NCI-H1417 (cell line): Measurements from ENCODE around the gene HBP1.
"Not testable (repeated sequence)": the region's sequence is repeated elsewhere in the genome, so short reads cannot be mapped to it uniquely, and the experiment has no call there.

Experiments used
- DNase-seq, 3 experiments: peaks; one replicate each; lab custom pipeline; 2025; lab: John Stamatoyannopoulos, UW

Gene HBP1

GRCh38 chr7:107181172-107181571, 12.4 kb downstream of the HBP1 start:
- DNase-seq, result no peak

DNA sequence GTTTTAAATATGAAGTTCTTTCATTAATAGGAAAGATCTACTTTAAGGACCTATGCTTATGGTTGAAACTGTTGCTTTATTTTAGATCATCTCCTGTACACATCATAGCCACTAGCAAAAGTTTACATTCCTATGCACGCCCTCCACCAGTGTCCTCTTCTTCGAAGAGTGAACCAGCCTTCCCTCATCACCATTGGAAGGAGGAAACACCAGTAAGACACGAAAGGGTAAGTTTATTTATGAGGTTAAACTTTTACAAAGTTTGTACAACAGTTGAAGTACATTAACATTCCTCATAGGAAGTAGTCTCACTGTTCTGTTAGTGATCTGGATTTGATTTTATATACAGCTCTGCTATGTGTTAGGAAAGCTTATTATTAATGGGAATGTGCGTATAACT, 16.9 kb downstream of the HBP1 start:
- DNase-seq, result no peak

- no peak for DNase-seq
Observed at GRCh38 chr7:107186240-107186639, 17.4 kb downstream of the HBP1 start.

- DNase-seq, result no peak
Observed at GRCh38 chr7:107187774-107188173, 19.0 kb downstream of the HBP1 start.

DNA sequence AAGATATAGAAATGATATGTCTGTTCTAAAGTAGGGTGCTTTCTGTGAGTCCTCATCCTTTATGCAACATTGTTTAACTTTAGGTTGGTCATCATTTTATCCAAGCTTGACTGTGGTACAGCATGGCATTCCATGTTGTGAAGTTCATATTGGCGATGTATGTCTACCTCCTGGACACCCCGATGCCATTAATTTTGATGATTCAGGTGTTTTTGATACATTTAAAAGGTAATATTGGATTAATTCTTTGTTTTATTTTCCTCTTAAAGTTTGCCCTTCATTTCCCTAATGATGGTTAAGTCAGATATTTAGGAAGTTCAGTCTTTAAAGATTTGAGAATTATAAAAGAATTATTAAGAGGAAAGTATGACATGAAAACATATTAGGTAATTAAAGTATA, 21.3 kb downstream of the HBP1 start:
- no peak for DNase-seq

DNA sequence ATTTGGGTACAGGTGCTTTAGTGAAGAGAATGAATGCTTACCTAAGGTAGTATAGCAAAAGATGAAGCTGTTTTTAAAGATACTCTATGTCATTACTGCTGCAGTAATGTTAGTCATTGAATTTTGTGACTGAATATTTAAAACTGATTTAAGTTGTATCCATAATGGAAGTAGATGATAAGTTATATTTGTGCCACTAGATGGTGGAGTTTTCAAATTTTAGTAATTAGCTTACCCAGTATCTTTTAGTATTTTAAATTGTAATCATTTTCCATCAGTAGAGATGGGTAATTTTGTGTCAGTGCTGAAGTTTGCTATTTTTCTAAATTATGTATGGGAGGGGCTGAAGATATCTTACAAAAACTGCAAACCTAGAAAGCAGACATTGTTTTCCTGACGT, 25.2 kb downstream of the HBP1 start:
- DNase-seq, result no peak

DNA sequence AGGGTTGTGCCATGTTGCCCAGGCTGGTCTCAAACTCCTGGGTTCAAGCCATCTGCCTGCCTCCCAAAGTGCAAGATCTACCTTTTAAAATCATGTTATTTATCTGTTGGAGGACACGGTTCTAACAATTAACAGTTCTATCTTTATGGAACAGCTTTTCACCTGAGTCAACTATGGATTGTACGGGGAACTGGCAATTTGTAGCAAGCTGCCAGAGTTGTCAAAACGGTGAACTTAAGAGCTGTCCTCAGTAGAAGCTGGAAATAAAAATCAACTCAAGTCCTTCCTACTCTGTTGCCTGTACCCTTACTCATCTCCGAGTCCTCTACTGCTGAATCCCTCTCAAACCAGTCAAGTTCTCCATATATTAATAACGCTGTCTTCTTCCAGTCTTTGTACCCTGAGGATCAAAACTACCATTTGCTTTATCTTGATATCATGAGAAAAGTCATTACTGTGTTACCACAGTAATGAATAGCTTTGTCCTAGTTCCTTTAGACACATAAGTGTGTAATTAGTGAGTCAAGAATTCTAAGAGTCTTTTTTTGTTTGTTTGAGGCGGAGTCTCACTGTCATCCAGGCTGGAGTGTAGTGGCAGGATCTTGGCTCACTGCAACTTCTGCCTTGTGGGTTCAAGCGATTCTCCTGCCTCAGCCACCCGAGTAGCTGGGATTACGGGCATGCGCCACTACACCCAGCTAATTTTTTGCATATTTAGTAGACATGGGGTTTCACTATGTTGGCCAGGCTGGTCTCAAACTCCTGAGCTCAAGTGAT, 28.2 kb downstream of the HBP1 start:
- no peak for DNase-seq

DNA sequence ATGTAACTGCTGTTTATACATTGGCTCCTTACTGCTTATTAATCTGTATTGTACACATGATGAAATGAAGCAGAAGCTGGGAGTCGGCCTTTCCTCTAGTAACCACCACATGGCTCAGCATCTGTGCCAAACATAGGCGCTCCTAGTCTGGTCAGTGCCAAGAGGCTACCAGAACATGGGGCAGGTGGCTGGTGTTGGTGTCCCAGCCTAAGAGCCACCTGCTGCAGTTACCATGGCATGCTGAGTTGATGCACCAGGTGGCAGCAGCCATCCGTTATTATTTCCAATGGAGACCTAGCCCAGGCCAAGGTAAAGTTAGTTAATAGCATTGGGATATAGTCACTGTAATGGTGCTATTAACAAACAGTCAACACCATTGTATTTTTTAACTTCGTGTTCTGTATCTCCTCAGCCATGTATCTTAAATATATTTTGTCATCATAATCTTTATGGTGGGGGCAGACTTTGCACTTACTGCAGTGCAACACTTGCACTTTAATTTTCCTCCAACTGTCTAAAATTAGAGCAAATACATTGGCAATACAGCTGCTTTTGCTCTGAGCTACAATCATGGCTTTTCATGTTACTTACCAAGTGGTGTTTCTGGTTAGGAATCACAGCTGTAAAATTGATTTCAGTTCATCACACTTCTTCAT, 33.1 kb downstream of the HBP1 start:
- DNase-seq, result peak; percentile 24 to 84 (median 50)

DNA sequence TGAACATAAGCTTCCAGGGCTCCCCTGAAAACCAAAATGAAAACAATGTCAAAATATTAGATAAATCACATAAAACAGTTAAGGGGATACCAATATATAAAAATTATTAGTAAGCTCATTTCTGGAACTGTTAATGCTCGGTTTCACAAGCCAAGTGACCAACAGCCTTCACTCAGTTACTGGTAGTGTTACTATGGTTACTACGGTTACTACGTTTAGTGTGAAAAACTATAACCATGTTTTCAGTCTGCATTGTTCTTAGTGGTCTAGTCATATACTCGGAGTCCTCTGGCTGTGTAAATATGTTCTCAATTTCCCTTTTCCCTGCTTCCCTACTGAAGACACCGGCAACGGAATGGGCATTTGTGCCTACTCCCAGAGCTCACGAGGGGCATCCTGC, 34.8 kb downstream of the HBP1 start:
- no peak for DNase-seq

- no peak for DNase-seq
Observed at GRCh38 chr7:107206136-107206535, 37.3 kb downstream of the HBP1 start.

DNA sequence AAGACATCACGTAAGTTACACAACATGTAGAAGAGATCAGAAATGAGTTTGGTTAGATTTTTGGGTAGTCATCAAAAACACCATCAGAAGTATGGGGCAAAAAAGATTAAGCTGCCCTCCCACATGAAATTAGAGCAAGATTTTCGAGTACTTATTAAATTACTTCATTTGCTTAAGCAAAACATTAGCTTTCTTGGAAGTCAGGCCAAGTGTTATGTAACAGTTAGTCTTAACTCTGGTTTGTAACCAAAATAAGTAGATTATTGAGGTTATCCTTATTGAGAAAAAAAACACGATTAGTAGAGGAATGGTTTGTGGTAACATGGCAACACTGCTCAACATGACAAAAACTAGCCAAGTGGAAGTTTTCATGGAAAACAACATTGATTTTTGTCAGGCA, 37.9 kb downstream of the HBP1 start:
- no peak for DNase-seq

DNA sequence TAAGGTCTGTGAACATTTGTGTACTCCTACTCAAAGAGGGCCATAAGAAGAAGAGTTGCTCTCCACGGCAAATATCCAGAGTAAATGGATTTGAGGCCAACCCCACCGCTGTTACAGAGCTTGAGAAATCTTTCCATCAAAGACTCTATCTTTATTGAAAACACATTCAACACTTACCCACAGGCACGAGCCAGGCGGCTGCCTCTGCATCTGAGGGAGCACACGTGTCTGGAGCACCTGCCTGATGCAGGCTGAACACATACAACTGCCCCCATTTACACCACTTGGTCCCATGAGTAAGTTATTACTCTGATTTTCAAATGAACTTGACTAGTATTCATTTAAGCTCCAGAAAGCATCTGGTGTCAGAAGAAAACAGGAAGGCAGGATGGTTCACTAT, 38.7 kb downstream of the HBP1 start:
- no peak for DNase-seq

DNA sequence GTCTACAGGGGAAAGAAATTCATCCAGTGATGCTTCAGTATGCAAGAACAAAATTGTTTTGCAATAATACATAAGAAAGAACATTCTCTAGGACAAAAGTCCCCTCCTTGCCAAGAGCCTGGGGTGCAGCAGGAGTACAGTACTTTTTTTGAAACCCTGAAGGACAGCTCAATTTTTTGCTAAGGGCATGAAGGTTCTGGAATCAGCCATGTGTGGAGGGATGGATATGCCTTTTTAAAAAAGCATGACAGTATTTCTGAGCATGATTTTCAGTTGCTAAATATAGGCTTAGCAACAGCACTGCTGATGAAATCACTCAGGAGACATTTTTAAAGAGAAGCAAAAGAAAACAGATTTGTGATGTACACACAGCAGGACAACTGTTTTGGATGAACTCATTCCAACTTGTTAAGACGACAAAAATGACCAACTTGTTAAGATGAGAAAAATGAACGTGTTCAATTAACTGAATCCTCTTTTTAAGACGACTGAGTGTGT, 39.3 kb downstream of the HBP1 start:
- no peak for DNase-seq

DNA sequence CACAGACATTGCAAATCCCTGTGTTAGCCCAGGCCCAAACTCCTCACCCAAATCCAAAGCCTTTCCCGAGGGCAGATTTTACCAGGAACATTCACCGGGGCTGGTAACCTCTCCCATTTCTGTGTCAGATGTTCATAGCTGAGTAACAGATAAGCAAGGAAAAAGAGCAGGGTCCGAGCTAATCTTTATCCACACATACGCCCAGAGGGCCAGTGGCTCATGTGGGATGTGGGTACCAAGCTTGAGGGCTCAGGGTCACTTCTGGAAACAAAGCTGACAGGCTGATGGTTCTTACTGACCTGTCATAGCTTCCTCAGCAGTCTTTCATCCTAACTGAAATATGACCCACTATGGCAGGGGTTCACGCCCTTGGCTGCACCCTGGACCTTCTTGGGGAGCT, 39.8 kb downstream of the HBP1 start:
- DNase-seq, result no peak

- no peak for DNase-seq
Observed at GRCh38 chr7:107209565-107209964, 40.8 kb downstream of the HBP1 start.

DNA sequence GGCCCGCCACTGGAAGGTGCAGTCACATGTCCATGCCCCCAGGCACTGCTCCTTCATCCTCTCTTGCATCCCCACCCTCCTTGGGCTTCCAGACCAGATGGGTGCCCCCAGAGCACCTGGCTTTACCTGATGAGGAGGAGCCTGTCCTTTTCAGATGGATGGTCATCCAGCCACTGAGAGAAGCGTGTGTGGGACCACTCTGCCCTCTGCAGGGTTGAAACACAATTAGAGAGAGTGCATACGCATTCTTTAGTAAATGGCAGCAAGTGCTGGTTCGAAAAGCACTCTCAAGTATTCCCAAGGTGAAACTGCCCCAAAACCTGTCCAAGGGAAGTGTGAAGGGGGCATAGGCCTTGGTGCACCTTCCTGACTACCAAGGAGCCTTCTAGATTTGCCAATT, 41.6 kb downstream of the HBP1 start:
- DNase-seq, result no peak

- DNase-seq, result no peak
Observed at GRCh38 chr7:107212725-107213124, 43.9 kb downstream of the HBP1 start.

GRCh38 chr7:107213193-107213788, 44.5 kb downstream of the HBP1 start:
- DNase-seq, result no peak

GRCh38 chr7:107213945-107214344, 45.1 kb downstream of the HBP1 start:
- DNase-seq, result no peak

DNA sequence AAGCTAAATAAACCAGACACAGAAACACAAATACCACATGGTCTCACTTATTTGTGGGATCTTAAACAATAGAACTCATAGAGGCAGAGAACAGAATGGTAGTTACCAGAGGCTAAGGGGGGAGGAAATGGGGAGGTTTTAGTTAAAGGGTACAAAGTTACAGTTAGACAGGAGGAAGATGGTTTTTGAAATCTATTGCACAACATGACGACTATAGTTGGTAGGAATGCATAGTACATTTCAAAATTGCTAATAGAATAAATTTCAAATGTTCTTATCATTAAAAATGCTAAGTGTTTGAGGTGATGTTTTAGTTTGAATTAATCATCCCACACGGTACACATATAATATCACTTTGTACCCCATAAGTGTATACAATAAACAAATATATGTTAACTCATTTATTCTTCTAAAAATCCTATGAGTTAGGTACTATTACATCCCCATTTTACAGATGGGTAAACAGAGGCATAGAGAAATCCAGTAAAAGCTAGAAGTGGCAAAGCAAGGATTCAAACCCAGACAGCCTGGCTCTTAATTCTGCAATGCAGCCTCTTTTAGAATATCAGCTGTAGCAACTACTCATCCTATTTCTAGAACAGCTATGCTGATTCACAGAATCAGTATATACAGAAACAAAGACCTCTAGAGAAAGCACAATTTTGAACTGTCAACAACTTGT, 50.9 kb downstream of the HBP1 start:
- DNase-seq, result no peak

DNA sequence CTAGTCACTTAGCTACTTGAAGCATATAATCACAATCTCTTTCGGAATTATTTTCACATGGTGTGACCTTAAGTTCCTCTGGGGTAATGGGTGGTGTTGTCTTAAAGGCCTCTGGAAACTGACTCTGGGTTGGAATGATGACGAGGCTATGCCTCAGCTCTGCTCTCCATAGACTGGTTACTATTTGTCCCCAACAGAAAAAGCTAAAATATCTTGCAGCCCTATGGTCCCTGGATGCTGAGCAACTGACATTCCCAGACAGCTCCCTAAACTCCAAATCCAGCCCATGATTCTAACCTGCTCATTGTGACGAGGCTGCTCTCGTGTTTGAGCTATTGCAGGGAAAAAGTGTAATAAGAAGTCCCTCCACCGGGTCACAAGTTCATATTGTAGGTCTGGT, 51.6 kb downstream of the HBP1 start:
- DNase-seq, result no peak

- not testable (repeated sequence) for DNase-seq
Observed at GRCh38 chr7:107220806-107221205, 52.0 kb downstream of the HBP1 start.
